HepG2 (cell line): Measurements from ENCODE around the gene SMPX. TPM values are rescaled to one million over a fixed set of nuclear protein-coding genes. Genes with fewer than 3 reads are reported as not detected.

Source experiments
- CEBPB ChIP-seq: IDR thresholded peaks from 2 replicates; pipeline ENCODE4 v1.6.1; 2011; ENCODE audit warnings: low read depth, low read length, improper control_type of control experiment, borderline replicate concordance
- JDP2 ChIP-seq: sonication (generic); formaldehyde crosslinking; IDR thresholded peaks from 2 replicates; pipeline ENCODE4 v1.8.1; 2022; ENCODE audit warnings: missing genetic modification reagents, borderline replicate concordance
- MLLT10 ChIP-seq: sonication (generic); formaldehyde crosslinking; IDR thresholded peaks from 2 replicates; pipeline ENCODE4 v1.4.0; 2020; ENCODE audit warnings: missing genetic modification reagents
- NCOA2 ChIP-seq: sonication (generic); formaldehyde crosslinking; IDR thresholded peaks from 2 replicates; pipeline ENCODE4 v1.8.0; 2022; ENCODE audit warnings: inconsistent platforms
- NFIC ChIP-seq: IDR thresholded peaks from 2 replicates; pipeline ENCODE4 v1.6.1; 2012; ENCODE audit warnings: mild to moderate bottlenecking, low read length, inconsistent platforms
- NFYC ChIP-seq: IDR thresholded peaks from 2 replicates; pipeline ENCODE4 v1.6.1; 2016; ENCODE audit warnings: missing genetic modification reagents, missing compliant biosample characterization
- NR2F2 ChIP-seq: IDR thresholded peaks from 2 replicates; pipeline ENCODE4 v1.6.1; 2012; ENCODE audit warnings: low read depth, inconsistent platforms, borderline replicate concordance
- RARA ChIP-seq: IDR thresholded peaks from 2 replicates; pipeline ENCODE4 v1.6.1; 2016; ENCODE audit warnings: missing genetic modification reagents, missing compliant biosample characterization
- SALL1 ChIP-seq: sonication (generic); formaldehyde crosslinking; IDR thresholded peaks from 2 replicates; pipeline ENCODE4 v1.8.0; 2022; ENCODE audit warnings: mild to moderate bottlenecking, missing genetic modification reagents
- ZBTB7A ChIP-seq: sonication (generic); formaldehyde crosslinking; IDR thresholded peaks from 2 replicates; pipeline ENCODE4 v1.8.0; 2022; ENCODE audit warnings: mild to moderate bottlenecking, missing genetic modification reagents
- ZMYM3 ChIP-seq: sonication (generic); formaldehyde crosslinking; IDR thresholded peaks from 2 replicates; pipeline ENCODE4 v1.5.1; 2020; ENCODE audit warnings: mild to moderate bottlenecking, missing genetic modification reagents
- ZMYM4 ChIP-seq: sonication (generic); formaldehyde crosslinking; IDR thresholded peaks from 2 replicates; pipeline ENCODE4 v1.8.1; 2023; ENCODE audit warnings: mild to moderate bottlenecking, missing genetic modification reagents
- ZNF292 ChIP-seq: sonication (generic); formaldehyde crosslinking; IDR thresholded peaks from 2 replicates; pipeline ENCODE4 v1.8.1; 2022; ENCODE audit warnings: mild to moderate bottlenecking, low read depth, missing genetic modification reagents, borderline replicate concordance
- ZNF317 ChIP-seq: sonication (generic); formaldehyde crosslinking; IDR thresholded peaks from 2 replicates; pipeline ENCODE4 v1.5.0; 2020; ENCODE audit warnings: mild to moderate bottlenecking, missing genetic modification reagents
- ZNF430 ChIP-seq: sonication (generic); formaldehyde crosslinking; IDR thresholded peaks from 2 replicates; pipeline ENCODE4 v1.9.0; 2021; ENCODE audit warnings: mild to moderate bottlenecking, missing genetic modification reagents
- ZNF644 ChIP-seq: IDR thresholded peaks from 2 replicates; pipeline ENCODE4 v1.6.1; 2016; ENCODE audit warnings: low read depth
- ZNF792 ChIP-seq: IDR thresholded peaks from 2 replicates; pipeline ENCODE4 v1.6.1; 2016
- polyA plus RNA-seq, 8 experiments: library from polyadenylated mRNA; depleted of rRNA in 3 of 8; stranded (reverse) in 7 of 8; unstranded in 1 of 8; fragments of >200 nt; fragmentation: Illumina TruSeq in 4 of 8; extraction: Trizol in 4 of 8; gene quantifications; 2 replicates each; pipeline versions ENCODE4 v1.2.1 to v1.2.3, GENCODE V29; 2011 to 2016; ENCODE audit warnings: low read depth in 4 of 8, missing spikeins in 1 of 8, mixed read lengths in 1 of 8; ENCODE audit not compliant: insufficient read depth in 1 of 8
- total RNA-seq, 5 experiments: library from RNA; depleted of rRNA; stranded (reverse); fragments of >200 nt; fragmentation: Illumina TruSeq; extraction: Trizol; gene quantifications; 2 replicates each; pipeline ENCODE4 v1.2.3, GENCODE V29; 2016; ENCODE audit warnings: low read depth in 1 of 5
- TF ChIP-seq, protein P1 (sequence below): sonication (generic); formaldehyde crosslinking; IDR thresholded peaks from 2 replicates; pipeline ENCODE4 v1.9.0; 2021; ENCODE audit warnings: missing genetic modification reagents, borderline replicate concordance
- TF ChIP-seq, protein P2 (sequence below): sonication (generic); formaldehyde crosslinking; IDR thresholded peaks from 2 replicates; pipeline ENCODE4 v1.9.0; 2022; ENCODE audit warnings: low read depth, missing genetic modification reagents
- TF ChIP-seq, protein P3 (sequence below): sonication (generic); IDR thresholded peaks from 2 replicates; pipeline ENCODE4 v1.6.1; 2016; ENCODE audit warnings: low read depth, borderline replicate concordance
- TF ChIP-seq, protein P4 (sequence below): IDR thresholded peaks from 2 replicates; pipeline ENCODE4 v1.6.1; 2018; ENCODE audit warnings: missing genetic modification reagents, mild to moderate bottlenecking, missing compliant biosample characterization
- TF ChIP-seq, protein P5 (sequence below): sonication (generic); formaldehyde crosslinking; IDR thresholded peaks from 2 replicates; pipeline ENCODE4 v1.5.0; 2020; ENCODE audit warnings: mild to moderate bottlenecking, missing genetic modification reagents, moderate library complexity

Gene SMPX
- total and polyA plus RNA-seq, 2 of the 13 experiments (the other 11 are each of a cell fraction or from before 2014, with no cell fraction given): 0.95 to 1.8 TPM

DNA sequence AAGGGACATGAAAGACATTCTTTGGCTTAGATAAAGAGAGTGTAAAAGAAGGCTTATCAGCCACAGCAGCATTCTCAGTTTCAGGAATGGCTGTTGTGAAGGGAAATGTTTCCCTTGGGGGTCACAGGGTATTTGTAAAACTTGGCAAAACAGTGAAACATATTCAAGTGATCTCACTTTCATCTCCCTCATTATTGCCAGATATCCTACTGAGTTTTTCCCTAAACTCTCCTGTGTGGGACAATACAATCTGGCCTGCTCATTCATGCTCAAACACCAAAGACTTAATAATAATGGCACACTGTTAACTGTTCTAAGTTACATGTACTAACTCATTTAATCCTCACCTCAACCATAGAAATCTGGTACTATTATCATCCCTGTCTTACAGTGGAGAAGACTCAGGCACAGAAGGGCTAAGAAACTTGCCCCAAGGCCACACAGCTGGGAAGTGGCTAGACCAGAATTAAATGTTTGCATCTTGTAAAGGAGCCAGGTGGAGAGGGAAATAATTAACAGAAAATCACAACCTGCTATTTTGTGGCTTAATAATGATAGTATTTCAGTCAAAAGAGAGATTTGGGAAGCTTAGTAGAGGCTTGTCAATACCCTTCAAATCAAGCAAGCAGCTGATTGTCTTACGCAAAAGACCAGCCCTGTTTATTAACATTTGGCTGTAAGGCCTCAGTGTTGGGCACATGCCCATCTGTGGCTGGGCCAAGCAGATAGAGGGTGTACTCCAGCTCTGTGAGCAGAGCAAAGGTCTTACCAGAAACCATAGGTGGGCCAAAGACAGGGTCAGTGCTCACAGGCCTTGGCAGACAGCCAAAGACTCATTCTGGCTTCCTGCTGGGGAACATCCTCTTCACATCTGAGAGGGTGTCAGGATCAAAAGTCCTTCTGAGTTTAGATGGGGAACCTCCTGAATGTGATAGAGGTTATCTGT, 17.3 kb downstream of the SMPX start (continued):
- TF ChIP-seq, protein P1, sequence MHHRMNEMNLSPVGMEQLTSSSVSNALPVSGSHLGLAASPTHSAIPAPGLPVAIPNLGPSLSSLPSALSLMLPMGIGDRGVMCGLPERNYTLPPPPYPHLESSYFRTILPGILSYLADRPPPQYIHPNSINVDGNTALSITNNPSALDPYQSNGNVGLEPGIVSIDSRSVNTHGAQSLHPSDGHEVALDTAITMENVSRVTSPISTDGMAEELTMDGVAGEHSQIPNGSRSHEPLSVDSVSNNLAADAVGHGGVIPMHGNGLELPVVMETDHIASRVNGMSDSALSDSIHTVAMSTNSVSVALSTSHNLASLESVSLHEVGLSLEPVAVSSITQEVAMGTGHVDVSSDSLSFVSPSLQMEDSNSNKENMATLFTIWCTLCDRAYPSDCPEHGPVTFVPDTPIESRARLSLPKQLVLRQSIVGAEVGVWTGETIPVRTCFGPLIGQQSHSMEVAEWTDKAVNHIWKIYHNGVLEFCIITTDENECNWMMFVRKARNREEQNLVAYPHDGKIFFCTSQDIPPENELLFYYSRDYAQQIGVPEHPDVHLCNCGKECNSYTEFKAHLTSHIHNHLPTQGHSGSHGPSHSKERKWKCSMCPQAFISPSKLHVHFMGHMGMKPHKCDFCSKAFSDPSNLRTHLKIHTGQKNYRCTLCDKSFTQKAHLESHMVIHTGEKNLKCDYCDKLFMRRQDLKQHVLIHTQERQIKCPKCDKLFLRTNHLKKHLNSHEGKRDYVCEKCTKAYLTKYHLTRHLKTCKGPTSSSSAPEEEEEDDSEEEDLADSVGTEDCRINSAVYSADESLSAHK (CRISPR knock-in tag): no peak
- TF ChIP-seq ZNF792 (CRISPR knock-in tag): peak; percentile 84; the same call in 1 of the 2 replicates
- TF ChIP-seq NFIC: peak; percentile 64; the same call in 1 of the 2 replicates
- no peak for TF ChIP-seq CEBPB
- TF ChIP-seq ZNF292: 0 out of 2 replicates have a peak, but pooled peaks have one; percentile 30
- TF ChIP-seq, protein P2, sequence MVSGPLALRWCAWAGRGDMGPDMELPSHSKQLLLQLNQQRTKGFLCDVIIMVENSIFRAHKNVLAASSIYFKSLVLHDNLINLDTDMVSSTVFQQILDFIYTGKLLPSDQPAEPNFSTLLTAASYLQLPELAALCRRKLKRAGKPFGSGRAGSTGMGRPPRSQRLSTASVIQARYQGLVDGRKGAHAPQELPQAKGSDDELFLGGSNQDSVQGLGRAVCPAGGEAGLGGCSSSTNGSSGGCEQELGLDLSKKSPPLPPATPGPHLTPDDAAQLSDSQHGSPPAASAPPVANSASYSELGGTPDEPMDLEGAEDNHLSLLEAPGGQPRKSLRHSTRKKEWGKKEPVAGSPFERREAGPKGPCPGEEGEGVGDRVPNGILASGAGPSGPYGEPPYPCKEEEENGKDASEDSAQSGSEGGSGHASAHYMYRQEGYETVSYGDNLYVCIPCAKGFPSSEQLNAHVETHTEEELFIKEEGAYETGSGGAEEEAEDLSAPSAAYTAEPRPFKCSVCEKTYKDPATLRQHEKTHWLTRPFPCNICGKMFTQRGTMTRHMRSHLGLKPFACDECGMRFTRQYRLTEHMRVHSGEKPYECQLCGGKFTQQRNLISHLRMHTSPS (CRISPR knock-in tag): 0 out of 2 replicates have a peak, but pooled peaks have one; percentile 38
- no peak for TF ChIP-seq NFYC (CRISPR knock-in tag)
- 0 out of 2 replicates have a peak, but pooled peaks have one; percentile 50 for TF ChIP-seq ZMYM4 (CRISPR knock-in tag)
- TF ChIP-seq ZMYM3: 0 out of 2 replicates have a peak, but pooled peaks have one; percentile 13
- TF ChIP-seq SALL1 (CRISPR knock-in tag): peak; percentile 80
- TF ChIP-seq, protein P3, sequence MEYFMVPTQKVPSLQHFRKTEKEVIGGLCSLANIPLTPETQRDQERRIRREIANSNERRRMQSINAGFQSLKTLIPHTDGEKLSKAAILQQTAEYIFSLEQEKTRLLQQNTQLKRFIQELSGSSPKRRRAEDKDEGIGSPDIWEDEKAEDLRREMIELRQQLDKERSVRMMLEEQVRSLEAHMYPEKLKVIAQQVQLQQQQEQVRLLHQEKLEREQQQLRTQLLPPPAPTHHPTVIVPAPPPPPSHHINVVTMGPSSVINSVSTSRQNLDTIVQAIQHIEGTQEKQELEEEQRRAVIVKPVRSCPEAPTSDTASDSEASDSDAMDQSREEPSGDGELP: peak; percentile 42; the same call in 1 of the 2 replicates
- TF ChIP-seq, protein P4, sequence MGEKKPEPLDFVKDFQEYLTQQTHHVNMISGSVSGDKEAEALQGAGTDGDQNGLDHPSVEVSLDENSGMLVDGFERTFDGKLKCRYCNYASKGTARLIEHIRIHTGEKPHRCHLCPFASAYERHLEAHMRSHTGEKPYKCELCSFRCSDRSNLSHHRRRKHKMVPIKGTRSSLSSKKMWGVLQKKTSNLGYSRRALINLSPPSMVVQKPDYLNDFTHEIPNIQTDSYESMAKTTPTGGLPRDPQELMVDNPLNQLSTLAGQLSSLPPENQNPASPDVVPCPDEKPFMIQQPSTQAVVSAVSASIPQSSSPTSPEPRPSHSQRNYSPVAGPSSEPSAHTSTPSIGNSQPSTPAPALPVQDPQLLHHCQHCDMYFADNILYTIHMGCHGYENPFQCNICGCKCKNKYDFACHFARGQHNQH (CRISPR knock-in tag): peak; percentile 61; the same call in 1 of the 2 replicates
- TF ChIP-seq ZNF644 (CRISPR knock-in tag): 0 out of 2 replicates have a peak, but pooled peaks have one; percentile 48
- no peak for TF ChIP-seq ZNF317 (CRISPR knock-in tag)
- TF ChIP-seq ZNF430 (CRISPR knock-in tag): no peak
- no peak for TF ChIP-seq NCOA2 (CRISPR knock-in tag)
- TF ChIP-seq, protein P5, sequence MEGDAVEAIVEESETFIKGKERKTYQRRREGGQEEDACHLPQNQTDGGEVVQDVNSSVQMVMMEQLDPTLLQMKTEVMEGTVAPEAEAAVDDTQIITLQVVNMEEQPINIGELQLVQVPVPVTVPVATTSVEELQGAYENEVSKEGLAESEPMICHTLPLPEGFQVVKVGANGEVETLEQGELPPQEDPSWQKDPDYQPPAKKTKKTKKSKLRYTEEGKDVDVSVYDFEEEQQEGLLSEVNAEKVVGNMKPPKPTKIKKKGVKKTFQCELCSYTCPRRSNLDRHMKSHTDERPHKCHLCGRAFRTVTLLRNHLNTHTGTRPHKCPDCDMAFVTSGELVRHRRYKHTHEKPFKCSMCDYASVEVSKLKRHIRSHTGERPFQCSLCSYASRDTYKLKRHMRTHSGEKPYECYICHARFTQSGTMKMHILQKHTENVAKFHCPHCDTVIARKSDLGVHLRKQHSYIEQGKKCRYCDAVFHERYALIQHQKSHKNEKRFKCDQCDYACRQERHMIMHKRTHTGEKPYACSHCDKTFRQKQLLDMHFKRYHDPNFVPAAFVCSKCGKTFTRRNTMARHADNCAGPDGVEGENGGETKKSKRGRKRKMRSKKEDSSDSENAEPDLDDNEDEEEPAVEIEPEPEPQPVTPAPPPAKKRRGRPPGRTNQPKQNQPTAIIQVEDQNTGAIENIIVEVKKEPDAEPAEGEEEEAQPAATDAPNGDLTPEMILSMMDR: no peak
- no peak for TF ChIP-seq MLLT10 (CRISPR knock-in tag)
- TF ChIP-seq NR2F2: 0 out of 2 replicates have a peak, but pooled peaks have one; percentile 36
- no peak for TF ChIP-seq JDP2 (CRISPR knock-in tag)
- TF ChIP-seq ZBTB7A (CRISPR knock-in tag): no peak
- TF ChIP-seq RARA (CRISPR knock-in tag): peak; percentile 34; the same call in 1 of the 2 replicates
